Transverse colon (tissue), 3 donors: ENCODE measurements around the gene WDR19.

Experiments used
- CTCF ChIP-seq, 5 experiments: fragments of 200-600 bp in 3 of 5; fragments of 450-650 bp in 2 of 5; sonication (generic) in 3 of 5; IDR thresholded peaks; 1 replicate in 2 of 5; 2 replicates in 3 of 5; pipeline ENCODE4 v1.5.1; 2016 to 2017; ENCODE audit warnings: antibody characterized with exemption in 5 of 5, inconsistent platforms in 3 of 5, mild to moderate bottlenecking in 2 of 5, moderate library complexity in 1 of 5
- POLR2A ChIP-seq: fragments of 450-650 bp; IDR thresholded peaks from one replicate; pipeline ENCODE4 v1.6.1; 2016; ENCODE audit warnings: antibody characterized with exemption, mild to moderate bottlenecking, moderate library complexity

GRCh38 chr4:39166669-39167068 is 15.7 kb upstream of the WDR19 start:
- no peak for TF ChIP-seq CTCF (IDR thresholded peaks at IDR 0.05)
- no peak for TF ChIP-seq POLR2A
